Heart left ventricle (tissue), 13 donors: ENCODE data around the gene ASAP2.

ENCODE experiments used
- CTCF ChIP-seq, 12 donors: fragments of 200-600 bp; sonication (generic) in 4 of 12; IDR thresholded peaks; one replicate each; pipeline versions ENCODE4 v1.5.0 to v1.8.0; 2018 to 2022; ENCODE audit warnings: antibody characterized with exemption in 12 of 12, mild to moderate bottlenecking in 5 of 12
- POLR2A ChIP-seq, 2 donors: fragments of 450-650 bp; IDR thresholded peaks; one replicate each; pipeline ENCODE4 v1.6.1; 2017; ENCODE audit warnings: antibody characterized with exemption in 2 of 2, mild to moderate bottlenecking in 2 of 2, moderate library complexity in 2 of 2
- donor health status: ischemic (EF 13 %, LVEDD 7.1; RV severe dilation, severe dysfunction).
- donor health status: DM: no; HTN: yes; CAD: no.
- donor health status: DM: no; HTN: no; CAD: no.
- donor health status: ischemic (EF 25% LVEDD 6.9; RV normal size, moderate dysfunction).
- donor health status: ischemic (EF 25% LVEDD 5.7; RV mildly dilated, moderate dysfunction).
- donor health status: ischemic (EF 35%, LVEDD 5.7; RV mildly dilated, moderate dysfunction).
- donor health status: nonischemic (EF 11% LVEDD 7.7; RV severe dilation, severe dysfunction).
- donor health status: DM: yes; HTN: yes; CAD: no.
- donor health status: PGD.
- donor health status: ischemic (EF 29% LVEDD 5.4; RV normal size, mild dysfunction).
- donor health status: nonischemic (EF 23%, LVEDD 6.1; RV moderate dilation, normal function).

GRCh38 chr2:9213477-9214051, 7.0 kb downstream of the ASAP2 start:
- TF ChIP-seq CTCF (IDR thresholded peaks at IDR 0.05) (no peak), POLR2A (IDR thresholded peaks at IDR 0.05) (no peak)
